K562 (cell line): Measurements from ENCODE around the gene CAV1. TPM values are rescaled to one million over a fixed set of nuclear protein-coding genes. Genes with fewer than 3 reads are reported as not detected.

Source experiments
- ATAC-seq: fragments of 200-7000 bp; cut with Tn5 transposase; 3 replicates; pipeline ENCODE4 v1.9.1; 2020; ENCODE audit warnings: moderate library complexity
- BruUV-seq: library from RNA; stranded (reverse); fragments of 400-500 nt; replicated peaks from 2 replicates; lab custom pipeline; 2021; lab: Mats Ljungman, UMichigan
- CTCF ChIA-PET: fragments of 300-600 bp; formaldehyde crosslinking; extraction: SDS; loops from one replicate; lab custom pipeline; 2021; ENCODE audit warnings: low intra/inter-chr PET ratio; lab: Yijun Ruan, JAX
- POLR2A ChIA-PET: fragments of 300-600, 350-650 bp; sonication (Branson Sonifier 250); formaldehyde crosslinking; extraction: SDS; loops from one replicate; lab custom pipeline; 2021; ENCODE audit warnings: antibody characterized with exemption, inconsistent platforms; lab: Yijun Ruan, JAX
- DNase-seq, 4 experiments: peaks; one replicate each; pipeline versions ENCODE4 v3.0.0 to v3.0.0-alpha.2; 2011 to 2018; ENCODE audit warnings: low spot score in 3 of 4, mixed read lengths in 3 of 4; ENCODE audit errors: extremely low read depth in 1 of 4
- FAIRE-seq: peaks from 2 replicates; lab custom pipeline; 2011; peaks lifted over from hg19 to GRCh38; lab: Jason Lieb, UNC
- H2AFZ ChIP-seq: 2 replicates; pipeline ENCODE4 v1.6.0; 2011; ENCODE audit warnings: low read depth, low read length, control low read depth, inconsistent platforms
- H3K27ac ChIP-seq: fragments of 200-600 bp; 3 replicates; pipeline ENCODE4 v1.8.0; 2011; ENCODE audit warnings: low read depth, mild to moderate bottlenecking, control low read depth, inconsistent platforms, low read length, moderate library complexity, mixed read lengths; ENCODE audit errors: extremely low read depth
- H3K27me3 ChIP-seq, 2 experiments: fragments of 300-600 bp in 1 of 2; 2 replicates in 1 of 2; 3 replicates in 1 of 2; pipeline versions ENCODE4 v1.6.0 to v1.8.0; 2011; ENCODE audit warnings: inconsistent platforms in 2 of 2, low read length in 2 of 2, mild to moderate bottlenecking in 1 of 2, mixed read lengths in 1 of 2, moderate library complexity in 1 of 2; ENCODE audit not compliant: control insufficient read depth in 2 of 2, insufficient read depth in 2 of 2
- H3K36me3 ChIP-seq: fragments of 300-600 bp; 3 replicates; pipeline ENCODE4 v1.8.0; 2011; ENCODE audit warnings: mild to moderate bottlenecking, low read length, inconsistent platforms; ENCODE audit not compliant: control insufficient read depth, insufficient read depth
- H3K4me1 ChIP-seq, 2 experiments: fragments of 200-600 bp in 1 of 2; replicated peaks in 1 of 2; 2 replicates in 1 of 2; 3 replicates in 1 of 2; pipeline versions ENCODE4 v1.5.1 to v1.8.0; 2011; ENCODE audit warnings: inconsistent platforms in 2 of 2, low read length in 2 of 2, mild to moderate bottlenecking in 1 of 2, mixed read lengths in 1 of 2, moderate library complexity in 1 of 2; ENCODE audit not compliant: control insufficient read depth in 2 of 2, insufficient read depth in 2 of 2
- H3K4me2 ChIP-seq: 2 replicates; pipeline ENCODE4 v1.6.1; 2011; ENCODE audit warnings: low read length, control low read depth, inconsistent platforms, mixed read lengths; ENCODE audit not compliant: insufficient read depth
- H3K4me3 ChIP-seq: fragments of 200-600 bp; sonication (generic), shearing (Covaris generic); 2 replicates; pipeline ENCODE4 v1.5.1; 2016; ENCODE audit warnings: control low read depth, inconsistent platforms
- H3K79me2 ChIP-seq: fragments of 200-600 bp; 3 replicates; pipeline ENCODE4 v1.8.0; 2011; ENCODE audit warnings: low read length, inconsistent platforms; ENCODE audit not compliant: control insufficient read depth, insufficient read depth
- H3K9ac ChIP-seq, 2 experiments: 2 replicates each; pipeline versions ENCODE4 v1.6.0 to v1.6.1; 2011; ENCODE audit warnings: low read depth in 2 of 2, low read length in 2 of 2, control low read depth in 1 of 2, inconsistent platforms in 1 of 2, mild to moderate bottlenecking in 1 of 2, mixed read lengths in 1 of 2; ENCODE audit not compliant: insufficient read depth in 1 of 2
- H3K9me1 ChIP-seq: one replicate; pipeline ENCODE4 v1.6.0; 2011; ENCODE audit warnings: inconsistent platforms, mild to moderate bottlenecking, low read length, moderate library complexity; ENCODE audit not compliant: control insufficient read depth, insufficient read depth
- H3K9me3 ChIP-seq: replicated peaks from 2 replicates; pipeline ENCODE4 v1.5.1; 2011; ENCODE audit warnings: low read depth, low read length, inconsistent platforms; ENCODE audit not compliant: control insufficient read depth, insufficient read depth
- H4K20me1 ChIP-seq: replicated peaks from 2 replicates; pipeline ENCODE4 v1.6.1; 2011; ENCODE audit warnings: low read length, inconsistent platforms, mixed read lengths; ENCODE audit not compliant: control insufficient read depth, insufficient read depth
- DMBX1 ChIP-seq: fragments of 250-450 bp; sonication (Bioruptor Pico); IDR thresholded peaks from 2 replicates; pipeline ENCODE4 v1.8.0; 2022; ENCODE audit warnings: inconsistent platforms, mild to moderate bottlenecking, moderate library complexity, borderline replicate concordance
- GABPA ChIP-seq: fragments of 200-800 bp; sonication (Bioruptor generic); conservative IDR thresholded peaks from 2 replicates; pipeline ENCODE4 v1.6.1; 2016; ENCODE audit warnings: low read depth, missing genetic modification characterization, missing compliant biosample characterization
- KDM2B ChIP-seq: fragments of 250-450 bp; sonication (Bioruptor Pico); IDR thresholded peaks from 2 replicates; pipeline ENCODE4 v1.8.0; 2021; ENCODE audit warnings: mild to moderate bottlenecking, moderate library complexity
- MTA3 ChIP-seq: fragments of 450-650 bp; formaldehyde crosslinking; IDR thresholded peaks from 2 replicates; pipeline ENCODE4 v1.6.1; 2017; ENCODE audit warnings: mild to moderate bottlenecking, borderline replicate concordance
- MTF1 ChIP-seq: fragments of 250-450 bp; sonication (Bioruptor Pico); IDR thresholded peaks from 2 replicates; pipeline ENCODE4 v1.9.0; 2021; ENCODE audit warnings: moderate library complexity, mild to moderate bottlenecking, inconsistent platforms, borderline replicate concordance
- MXD1 ChIP-seq: fragments of 250-450 bp; sonication (Bioruptor Pico); IDR thresholded peaks from 2 replicates; pipeline ENCODE4 v1.8.0; 2021; ENCODE audit warnings: borderline replicate concordance, mild to moderate bottlenecking, moderate library complexity; ENCODE audit not compliant: poor library complexity, severe bottlenecking
- NFRKB ChIP-seq: fragments of 450-650 bp; IDR thresholded peaks from 2 replicates; pipeline ENCODE4 v1.6.1; 2016; ENCODE audit warnings: low read depth
- PTBP1 ChIP-seq: fragments of 200-400 bp; formaldehyde crosslinking; IDR thresholded peaks from 2 replicates; pipeline ENCODE4 v1.6.1; 2017; ENCODE audit warnings: low read depth, low read length
- SAFB2 ChIP-seq: fragments of 200-400 bp; formaldehyde crosslinking; IDR thresholded peaks from 2 replicates; pipeline ENCODE4 v1.6.1; 2018; ENCODE audit warnings: borderline replicate concordance, low read length, low read depth, moderate library complexity; ENCODE audit not compliant: severe bottlenecking
- SREBF2 ChIP-seq: sonication (generic); formaldehyde crosslinking; IDR thresholded peaks from 2 replicates; pipeline ENCODE4 v1.4.0; 2020; ENCODE audit warnings: mild to moderate bottlenecking, missing genetic modification reagents
- STAT5B ChIP-seq: fragments of 250-450 bp; sonication (Bioruptor Pico); IDR thresholded peaks from 2 replicates; pipeline ENCODE4 v1.8.0; 2021; ENCODE audit warnings: mild to moderate bottlenecking, inconsistent platforms
- ZNF175 ChIP-seq: fragments of 200-800 bp; sonication (Bioruptor generic); IDR thresholded peaks from 2 replicates; pipeline ENCODE4 v1.6.1; 2016; ENCODE audit warnings: low read depth, mild to moderate bottlenecking, missing genetic modification characterization, missing compliant biosample characterization
- ZNF324 ChIP-seq: fragments of 250-450 bp; sonication (Bioruptor Pico); IDR thresholded peaks from 2 replicates; pipeline ENCODE4 v1.4.0; 2020; ENCODE audit warnings: mild to moderate bottlenecking
- ZNF609 ChIP-seq: sonication (generic); formaldehyde crosslinking; IDR thresholded peaks from 2 replicates; pipeline ENCODE4 v1.8.1; 2023; ENCODE audit warnings: missing genetic modification reagents, mild to moderate bottlenecking, borderline replicate concordance
- WGBS: fragments of 100-300 bp; shearing (Covaris generic); methylation state at CpG from one replicate; pipeline ENCODE4 v1.1.6; 2016; ENCODE audit warnings: low coverage, mixed read lengths; ENCODE audit not compliant: insufficient coverage; ENCODE audit errors: missing lambda C conversion rate; 5-methylcytosine and 5-hydroxymethylcytosine counted together
- in situ Hi-C: fragments of 300-500 bp; cut with MboI; formaldehyde crosslinking; loops from 4 replicates; pipeline ENCODE4 v1.15.0; 2018; ENCODE audit warnings: inconsistent platforms, mixed read lengths
- intact Hi-C: fragments of 100-400 bp; cut with micrococcal nuclease; formaldehyde crosslinking; loops from 2 replicates; pipeline ENCODE4 v1.14.2; 2022
- polyA plus RNA-seq, 8 experiments: library from polyadenylated mRNA; depleted of rRNA in 4 of 8; stranded (reverse) in 5 of 8; unstranded in 3 of 8; fragments of >200 nt; fragmentation: Nextera tagmentation in 2 of 8; fragmentation: Illumina TruSeq in 1 of 8; extraction: Ambion mirVana in 2 of 8; extraction: Trizol in 1 of 8; gene quantifications; 2 replicates each; pipeline versions ENCODE4 v1.2.1 to v1.2.3, GENCODE V29; 2011 to 2014; ENCODE audit warnings: inconsistent platforms in 1 of 8, missing spikeins in 1 of 8
- total RNA-seq, 7 experiments: library from RNA; depleted of rRNA in 6 of 7; stranded (reverse); fragments of >200 nt in 6 of 7; fragmentation: Illumina TruSeq in 2 of 7; extraction: Trizol in 2 of 7; gene quantifications; 2 replicates each; pipeline versions ENCODE4 v1.2.1 to v1.2.3, GENCODE V29; 2011 to 2021; ENCODE audit warnings: low replicate concordance in 1 of 7
- TF ChIP-seq, protein P1 (sequence below): sonication (generic); formaldehyde crosslinking; IDR thresholded peaks from 2 replicates; pipeline ENCODE4 v1.8.1; 2022; ENCODE audit warnings: missing genetic modification reagents

The CAV1 gene
- total and polyA plus RNA-seq, 9 of the 15 experiments (the other 6 are each of a cell fraction or from before 2014, with no cell fraction given), result 0.08 to 1.5 (median 0.63) TPM

- H3K4me1 ChIP-seq, result peaks cover 0 to 9% of the 10 kb centered on the region in 2 experiments; a peak in 3 of 5 replicates
- WGBS, result 9% methylated on average over 5 of the region's 5 CpGs
- no peaks in the 10 kb centered on the region for H3K79me2 ChIP-seq
- no peak overlapping the region for H3K4me2 ChIP-seq
- DNase-seq, result no peak
- POLR2A ChIA-PET, result interaction anchor here (1.2 kb wide), 1 partner anchor 8 kb away, joined by 3 read pairs; no protein-coding TSS in a partner anchor
- no peaks in the 10 kb centered on the region for H4K20me1 ChIP-seq
- FAIRE-seq, result no peak
- no peaks in the 10 kb centered on the region for H3K9me3 ChIP-seq
- H3K27ac ChIP-seq, result no peak overlapping the region
- intact Hi-C loops, result loop anchor here (10.0 kb wide), 1 partner anchor 531 kb away; no protein-coding TSS in a partner anchor
- in situ Hi-C loops, result loop anchor here (5.0 kb wide), 1 partner anchor 219 kb away; no protein-coding TSS in a partner anchor
- BruUV-seq, result no TSS peak
- H3K9me1 ChIP-seq, result no peaks in the 10 kb centered on the region
- H3K4me3 ChIP-seq, result no peak overlapping the region
- peaks cover 14 to 17% of the 10 kb centered on the region in 2 experiments; a peak in 3 of 5 replicates for H3K27me3 ChIP-seq
- CTCF ChIA-PET, result interaction anchor here (0.6 to 4.0 kb wide), 3 partner anchors 217 to 420 kb away, joined by 3 to 37 read pairs (median 4); no protein-coding TSS in a partner anchor
- H2AFZ ChIP-seq, result no peak overlapping the region
- no peaks in the 10 kb centered on the region for H3K36me3 ChIP-seq
- H3K9ac ChIP-seq, result no peak overlapping the region
- ATAC-seq, result no peak
- no peak for TF ChIP-seq MTA3
- TF ChIP-seq ZNF609 (CRISPR knock-in tag), result no peak
- no peak for TF ChIP-seq DMBX1
- no peak for TF ChIP-seq KDM2B
- TF ChIP-seq ZNF175 (CRISPR knock-in tag), result no peak
- TF ChIP-seq GABPA (tag), result no peak
- TF ChIP-seq SAFB2, result no peak
- no peak for TF ChIP-seq STAT5B
- TF ChIP-seq, protein P1, sequence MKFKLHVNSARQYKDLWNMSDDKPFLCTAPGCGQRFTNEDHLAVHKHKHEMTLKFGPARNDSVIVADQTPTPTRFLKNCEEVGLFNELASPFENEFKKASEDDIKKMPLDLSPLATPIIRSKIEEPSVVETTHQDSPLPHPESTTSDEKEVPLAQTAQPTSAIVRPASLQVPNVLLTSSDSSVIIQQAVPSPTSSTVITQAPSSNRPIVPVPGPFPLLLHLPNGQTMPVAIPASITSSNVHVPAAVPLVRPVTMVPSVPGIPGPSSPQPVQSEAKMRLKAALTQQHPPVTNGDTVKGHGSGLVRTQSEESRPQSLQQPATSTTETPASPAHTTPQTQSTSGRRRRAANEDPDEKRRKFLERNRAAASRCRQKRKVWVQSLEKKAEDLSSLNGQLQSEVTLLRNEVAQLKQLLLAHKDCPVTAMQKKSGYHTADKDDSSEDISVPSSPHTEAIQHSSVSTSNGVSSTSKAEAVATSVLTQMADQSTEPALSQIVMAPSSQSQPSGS (CRISPR knock-in tag), result no peak
- TF ChIP-seq ZNF324 (CRISPR knock-in tag), result no peak
- TF ChIP-seq SREBF2 (CRISPR knock-in tag), result no peak
- TF ChIP-seq PTBP1, result no peak
- TF ChIP-seq MXD1 (CRISPR knock-in tag), result no peak
- TF ChIP-seq NFRKB, result no peak
- TF ChIP-seq MTF1 (CRISPR knock-in tag), result no peak
Measured at GRCh38 chr7:116593359-116594075, 68.7 kb downstream of the CAV1 start.
